Neural crest cell (in vitro differentiated cells): ENCODE measurements around the gene EIF3K. TPM values are rescaled to one million over a fixed set of nuclear protein-coding genes. Genes with fewer than 3 reads are reported as not detected.

Experiments used
- DNase-seq: peaks from one replicate; pipeline ENCODE4 v3.0.0; 2021; ENCODE audit warnings: low read depth, mixed read lengths, low spot score
- H3K27ac Mint-ChIP-seq: one replicate; pipeline ENCODE4 v1.8.0; 2021; ENCODE audit warnings: mild to moderate bottlenecking, mixed read lengths; ENCODE audit not compliant: unreplicated experiment
- H3K27me3 Mint-ChIP-seq: 2 replicates; pipeline ENCODE4 v1.8.0; 2021; ENCODE audit warnings: low read depth, mild to moderate bottlenecking, mixed read lengths
- H3K36me3 Mint-ChIP-seq: 2 replicates; pipeline ENCODE4 v1.8.0; 2021; ENCODE audit warnings: low read depth, mild to moderate bottlenecking, mixed read lengths
- H3K4me1 Mint-ChIP-seq: 2 replicates; pipeline ENCODE4 v1.8.0; 2021; ENCODE audit warnings: mixed read lengths
- H3K4me3 Mint-ChIP-seq: one replicate; pipeline ENCODE4 v1.8.0; 2021; ENCODE audit warnings: mild to moderate bottlenecking, mixed read lengths
- H3K9me3 Mint-ChIP-seq: 2 replicates; pipeline ENCODE4 v1.8.0; 2021; ENCODE audit warnings: mixed read lengths
- CTCF ChIP-seq: fragments of 200-600 bp; sonication (generic); conservative IDR thresholded peaks from 2 replicates; pipeline ENCODE4 v1.5.0; 2021; ENCODE audit warnings: antibody characterized with exemption, mild to moderate bottlenecking
- total RNA-seq: library from RNA; stranded (reverse); gene quantifications from 2 replicates; pipeline ENCODE4 v1.2.1, GENCODE V29; 2021

The EIF3K gene
- total RNA-seq, 1 donor from 2014 or later = 255 TPM

GRCh38 chr19:38678891-38679494 lies 60.0 kb downstream of the EIF3K start:
- H3K36me3 Mint-ChIP-seq = peaks cover 8% of the 10 kb centered on the region
- DNase-seq = no peak

GRCh38 chr19:38679839-38680238 lies 60.9 kb downstream of the EIF3K start:
- TF ChIP-seq CTCF = no peak
- peaks cover 8% of the 10 kb centered on the region for H3K36me3 Mint-ChIP-seq
- DNase-seq = no peak
- H3K27ac Mint-ChIP-seq = no peak overlapping the region
- H3K4me1 Mint-ChIP-seq = peaks cover 67% of the 10 kb centered on the region
- H3K9me3 Mint-ChIP-seq = peaks cover 4% of the 10 kb centered on the region
- no peaks in the 10 kb centered on the region for H3K27me3 Mint-ChIP-seq
- no peak overlapping the region for H3K4me3 Mint-ChIP-seq

More at GRCh38 chr19:38678891-38679494, 60.0 kb downstream of the EIF3K start:
- no peaks in the 10 kb centered on the region for H3K27me3 Mint-ChIP-seq
- peaks cover 4% of the 10 kb centered on the region for H3K9me3 Mint-ChIP-seq
- no peak for TF ChIP-seq CTCF
- H3K4me1 Mint-ChIP-seq = peaks cover 69% of the 10 kb centered on the region
- peak overlapping the region; percentile 31 for H3K4me3 Mint-ChIP-seq
- peak overlapping the region; percentile 57 for H3K27ac Mint-ChIP-seq

GRCh38 chr19:38682195-38682867 lies 63.3 kb downstream of the EIF3K start:
- H3K27me3 Mint-ChIP-seq = no peaks in the 10 kb centered on the region

GRCh38 chr19:38682872-38683392 lies 63.9 kb downstream of the EIF3K start:
- no peak for DNase-seq
- no peak overlapping the region for H3K4me3 Mint-ChIP-seq
- H3K9me3 Mint-ChIP-seq = peaks cover 4% of the 10 kb centered on the region
- peaks cover 66% of the 10 kb centered on the region for H3K4me1 Mint-ChIP-seq
- H3K27me3 Mint-ChIP-seq = no peaks in the 10 kb centered on the region
- no peak for TF ChIP-seq CTCF
- peaks cover 14% of the 10 kb centered on the region for H3K36me3 Mint-ChIP-seq
- peak overlapping the region; percentile 12 for H3K27ac Mint-ChIP-seq

More at GRCh38 chr19:38682195-38682867, 63.3 kb downstream of the EIF3K start:
- H3K4me3 Mint-ChIP-seq = no peak overlapping the region
- peaks cover 4% of the 10 kb centered on the region for H3K9me3 Mint-ChIP-seq
- no peak for TF ChIP-seq CTCF
- no peak for DNase-seq
- H3K4me1 Mint-ChIP-seq = peaks cover 65% of the 10 kb centered on the region
- peaks cover 10% of the 10 kb centered on the region for H3K36me3 Mint-ChIP-seq
- H3K27ac Mint-ChIP-seq = peak overlapping the region; percentile 43

GRCh38 chr19:38683393-38684077 lies 64.5 kb downstream of the EIF3K start:
- Mint-ChIP-seq H3K9me3 (peaks cover 4% of the 10 kb centered on the region), H3K27ac (peak overlapping the region; percentile 12), H3K27me3 (no peaks in the 10 kb centered on the region), H3K36me3 (peaks cover 14% of the 10 kb centered on the region), H3K4me1 (peaks cover 60% of the 10 kb centered on the region), H3K4me3 (no peak overlapping the region)
- TF ChIP-seq CTCF = no peak
- DNase-seq = no peak
